HG03139 (cell line): Measurements from ENCODE around the gene MB21D2.
"Not testable (repeated sequence)": the region's sequence is repeated elsewhere in the genome, so short reads cannot be mapped to it uniquely, and the experiment has no call there.

Experiments used
- ATAC-seq: cut with Tn5 transposase; IDR thresholded peaks from one replicate; pipeline ENCODE4 v1.9.1; 2021; ENCODE audit not compliant: unreplicated experiment

Gene MB21D2

GRCh38 chr3:192917404-192918274 lies at the start of gene MB21D2:
MB21D2 (minus strand) TSS chr3:192917856; CDS start chr3:192917840, 16 bp downstream.
- ATAC-seq, result peak; percentile 53

GRCh38 chr3:192964959-192965719 lies 47.5 kb upstream of the MB21D2 start:
- ATAC-seq, result not testable (repeated sequence)

- no peak for ATAC-seq
Measured at GRCh38 chr3:192959773-192960172, 42.1 kb upstream of the MB21D2 start.

- no peak for ATAC-seq
Measured at GRCh38 chr3:192958219-192958872, 40.7 kb upstream of the MB21D2 start.

GRCh38 chr3:192957441-192958021 lies 39.9 kb upstream of the MB21D2 start:
- ATAC-seq, result no peak

GRCh38 chr3:192953926-192954325 lies 36.3 kb upstream of the MB21D2 start:
- ATAC-seq, result no peak

- no peak for ATAC-seq
Measured at GRCh38 chr3:192947421-192947820, 29.8 kb upstream of the MB21D2 start.

- ATAC-seq, result no peak
Measured at GRCh38 chr3:192943393-192943792, 25.7 kb upstream of the MB21D2 start.

- ATAC-seq, result no peak
Measured at GRCh38 chr3:192942625-192943024, 25.0 kb upstream of the MB21D2 start.

GRCh38 chr3:192940129-192940528 lies 22.5 kb upstream of the MB21D2 start:
- no peak for ATAC-seq

GRCh38 chr3:192935441-192935840 lies 17.8 kb upstream of the MB21D2 start:
- ATAC-seq, result no peak

GRCh38 chr3:192933779-192934460 lies 16.3 kb upstream of the MB21D2 start:
- ATAC-seq, result no peak

- no peak for ATAC-seq
Measured at GRCh38 chr3:192933259-192933658, 15.6 kb upstream of the MB21D2 start.

GRCh38 chr3:192931825-192932224 lies 14.2 kb upstream of the MB21D2 start:
- ATAC-seq, result peak; percentile 57

- ATAC-seq, result no peak
Measured at GRCh38 chr3:192930577-192930976, 12.9 kb upstream of the MB21D2 start.

GRCh38 chr3:192929755-192930547 lies 12.3 kb upstream of the MB21D2 start:
- no peak for ATAC-seq

- ATAC-seq, result no peak
Measured at GRCh38 chr3:192929146-192929545, 11.5 kb upstream of the MB21D2 start.

GRCh38 chr3:192928720-192929119 lies 11.1 kb upstream of the MB21D2 start:
- ATAC-seq, result no peak

- no peak for ATAC-seq
Measured at GRCh38 chr3:192928016-192928415, 10.4 kb upstream of the MB21D2 start.

GRCh38 chr3:192927016-192927415 lies 9.4 kb upstream of the MB21D2 start:
- no peak for ATAC-seq
